Body of pancreas (tissue), 4 donors: ENCODE data around the gene ABL1. TPM values are rescaled to one million over a fixed set of nuclear protein-coding genes. Genes with fewer than 3 reads are reported as not detected.

Experiments
- ATAC-seq: fragments of 150-250 bp; one replicate; pipeline ENCODE4 v1.9.1; 2016
- DNase-seq, 4 donors: peaks; one replicate each; pipeline ENCODE4 v3.0.0-alpha.2; 2019
- H3K27ac ChIP-seq, 4 donors: fragments of 200-600 bp; sonication (generic); 1 replicate in 3 of 4; 2 replicates in 1 of 4; pipeline versions ENCODE4 v1.5.1 to v1.6.1; 2016 to 2019; ENCODE audit warnings: mild to moderate bottlenecking in 1 of 4, mixed read lengths in 1 of 4, moderate library complexity in 1 of 4
- H3K27me3 ChIP-seq, 2 donors: fragments of 200-600 bp; sonication (generic); one replicate each; pipeline ENCODE4 v1.6.0; 2016; ENCODE audit warnings: mild to moderate bottlenecking in 1 of 2
- H3K36me3 ChIP-seq, 2 donors: fragments of 200-600 bp; sonication (generic); replicated peaks in 1 of 2; 2 replicates each; pipeline ENCODE4 v1.5.1; 2016; ENCODE audit warnings: low read depth in 2 of 2; ENCODE audit not compliant: insufficient read depth in 1 of 2
- H3K4me1 ChIP-seq: fragments of 200-600 bp; sonication (generic); one replicate; pipeline ENCODE4 v1.6.0; 2016
- H3K4me3 ChIP-seq, 2 donors: fragments of 200-600 bp; sonication (generic); 1 replicate in 1 of 2; 2 replicates in 1 of 2; pipeline ENCODE4 v1.5.1; 2016 to 2019
- H3K9me3 ChIP-seq, 3 donors: fragments of 200-600 bp; sonication (generic); 1 replicate in 2 of 3; 2 replicates in 1 of 3; pipeline ENCODE4 v1.5.1; 2016
- POLR2A ChIP-seq, 3 donors: fragments of 450-650 bp; IDR thresholded peaks; one replicate each; pipeline ENCODE4 v1.6.1; 2016; ENCODE audit warnings: antibody characterized with exemption in 3 of 3, mild to moderate bottlenecking in 2 of 3
- WGBS, 2 donors: methylation state at CpG; one replicate each; pipeline ENCODE4 v1.1.5; 2017; 5-methylcytosine and 5-hydroxymethylcytosine counted together
- intact Hi-C: fragments of 100-400 bp; cut with DNase I; formaldehyde crosslinking; loops from one replicate; pipeline ENCODE4 v1.15.1; 2023
- total RNA-seq, 2 donors: library from RNA; depleted of rRNA; stranded (reverse); fragments of >200 nt; gene quantifications; one replicate each; pipeline ENCODE4 v1.1.0, GENCODE V29; 2016
- TF ChIP-seq, protein P1 (sequence below), 7 experiments: fragments of 450-650 bp in 4 of 7; fragments of 200-600 bp in 3 of 7; sonication (generic) in 3 of 7; IDR thresholded peaks; one replicate each; pipeline ENCODE4 v1.5.1; 2016 to 2019; ENCODE audit warnings: antibody characterized with exemption in 7 of 7

ABL1 gene
- total RNA-seq, 2 donors from 2014 or later: 23.3 to 29.0 TPM

DNA sequence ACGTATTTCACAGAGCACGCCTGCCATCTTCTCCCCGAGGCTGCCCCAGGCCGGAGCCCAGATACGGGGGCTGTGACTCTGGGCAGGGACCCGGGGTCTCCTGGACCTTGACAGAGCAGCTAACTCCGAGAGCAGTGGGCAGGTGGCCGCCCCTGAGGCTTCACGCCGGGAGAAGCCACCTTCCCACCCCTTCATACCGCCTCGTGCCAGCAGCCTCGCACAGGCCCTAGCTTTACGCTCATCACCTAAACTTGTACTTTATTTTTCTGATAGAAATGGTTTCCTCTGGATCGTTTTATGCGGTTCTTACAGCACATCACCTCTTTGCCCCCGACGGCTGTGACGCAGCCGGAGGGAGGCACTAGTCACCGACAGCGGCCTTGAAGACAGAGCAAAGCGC, 51.9 kb downstream of the ABL1 start:
- intact Hi-C loops: no loop called here
- DNase-seq (no peak), ATAC-seq (no peak)
- WGBS, 2 donors: 91 to 92% methylated on average over 18 to 23 of the region's 23 CpGs
- Histone ChIP-seq H3K9me3 (no peaks in the 10 kb centered on the region), H3K36me3 (peaks cover 0 to 29% of the 10 kb centered on the region in 2 donors), H3K27me3 (no peaks in the 10 kb centered on the region), H3K27ac (no peak overlapping the region), H3K4me1 (no peaks in the 10 kb centered on the region), H3K4me3 (no peak overlapping the region)
- TF ChIP-seq, protein P1, sequence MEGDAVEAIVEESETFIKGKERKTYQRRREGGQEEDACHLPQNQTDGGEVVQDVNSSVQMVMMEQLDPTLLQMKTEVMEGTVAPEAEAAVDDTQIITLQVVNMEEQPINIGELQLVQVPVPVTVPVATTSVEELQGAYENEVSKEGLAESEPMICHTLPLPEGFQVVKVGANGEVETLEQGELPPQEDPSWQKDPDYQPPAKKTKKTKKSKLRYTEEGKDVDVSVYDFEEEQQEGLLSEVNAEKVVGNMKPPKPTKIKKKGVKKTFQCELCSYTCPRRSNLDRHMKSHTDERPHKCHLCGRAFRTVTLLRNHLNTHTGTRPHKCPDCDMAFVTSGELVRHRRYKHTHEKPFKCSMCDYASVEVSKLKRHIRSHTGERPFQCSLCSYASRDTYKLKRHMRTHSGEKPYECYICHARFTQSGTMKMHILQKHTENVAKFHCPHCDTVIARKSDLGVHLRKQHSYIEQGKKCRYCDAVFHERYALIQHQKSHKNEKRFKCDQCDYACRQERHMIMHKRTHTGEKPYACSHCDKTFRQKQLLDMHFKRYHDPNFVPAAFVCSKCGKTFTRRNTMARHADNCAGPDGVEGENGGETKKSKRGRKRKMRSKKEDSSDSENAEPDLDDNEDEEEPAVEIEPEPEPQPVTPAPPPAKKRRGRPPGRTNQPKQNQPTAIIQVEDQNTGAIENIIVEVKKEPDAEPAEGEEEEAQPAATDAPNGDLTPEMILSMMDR (IDR thresholded peaks at IDR 0.05): no peak
- TF ChIP-seq POLR2A (IDR thresholded peaks at IDR 0.05): no peak

DNA sequence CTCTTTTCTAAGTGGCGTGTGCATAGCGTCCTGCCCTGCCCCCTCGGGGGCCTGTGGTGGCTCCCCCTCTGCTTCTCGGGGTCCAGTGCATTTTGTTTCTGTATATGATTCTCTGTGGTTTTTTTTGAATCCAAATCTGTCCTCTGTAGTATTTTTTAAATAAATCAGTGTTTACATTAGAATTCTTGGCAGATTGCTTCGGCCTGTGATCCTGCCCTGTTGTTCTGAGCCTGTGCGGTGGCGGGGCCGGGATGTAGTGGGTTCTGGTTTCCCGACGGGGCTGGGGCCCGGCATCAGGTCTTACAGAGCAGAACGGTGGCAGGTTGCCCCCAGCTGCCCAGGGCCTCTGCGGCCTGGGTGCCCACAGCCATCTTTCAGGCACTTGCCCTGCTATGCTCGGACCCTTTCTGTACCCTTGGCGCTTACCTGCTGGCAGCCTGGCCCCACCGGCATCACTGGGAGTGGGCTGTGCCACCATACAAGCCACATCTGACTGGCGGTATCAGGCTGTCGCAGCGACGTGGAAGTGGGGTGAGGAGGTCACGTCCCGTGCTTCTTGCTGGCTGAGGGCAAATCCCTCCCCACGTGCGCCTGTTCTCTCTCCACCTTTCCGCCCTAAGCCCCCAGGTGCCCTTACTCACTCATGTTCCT, 52.6 kb downstream of the ABL1 start:
- Histone ChIP-seq H3K27ac (no peak overlapping the region), H3K36me3 (peaks cover 0 to 26% of the 10 kb centered on the region in 2 donors), H3K4me3 (no peak overlapping the region), H3K9me3 (no peaks in the 10 kb centered on the region), H3K27me3 (no peaks in the 10 kb centered on the region), H3K4me1 (no peaks in the 10 kb centered on the region)
- TF ChIP-seq, protein P1 (IDR thresholded peaks at IDR 0.05): no peak
- TF ChIP-seq POLR2A (IDR thresholded peaks at IDR 0.05): no peak
- intact Hi-C loops: no loop called here
- ATAC-seq: peak; percentile 12
- DNase-seq: no peak
- WGBS, 2 donors: 90% methylated on average over 20 to 25 of the region's 25 CpGs

DNA sequence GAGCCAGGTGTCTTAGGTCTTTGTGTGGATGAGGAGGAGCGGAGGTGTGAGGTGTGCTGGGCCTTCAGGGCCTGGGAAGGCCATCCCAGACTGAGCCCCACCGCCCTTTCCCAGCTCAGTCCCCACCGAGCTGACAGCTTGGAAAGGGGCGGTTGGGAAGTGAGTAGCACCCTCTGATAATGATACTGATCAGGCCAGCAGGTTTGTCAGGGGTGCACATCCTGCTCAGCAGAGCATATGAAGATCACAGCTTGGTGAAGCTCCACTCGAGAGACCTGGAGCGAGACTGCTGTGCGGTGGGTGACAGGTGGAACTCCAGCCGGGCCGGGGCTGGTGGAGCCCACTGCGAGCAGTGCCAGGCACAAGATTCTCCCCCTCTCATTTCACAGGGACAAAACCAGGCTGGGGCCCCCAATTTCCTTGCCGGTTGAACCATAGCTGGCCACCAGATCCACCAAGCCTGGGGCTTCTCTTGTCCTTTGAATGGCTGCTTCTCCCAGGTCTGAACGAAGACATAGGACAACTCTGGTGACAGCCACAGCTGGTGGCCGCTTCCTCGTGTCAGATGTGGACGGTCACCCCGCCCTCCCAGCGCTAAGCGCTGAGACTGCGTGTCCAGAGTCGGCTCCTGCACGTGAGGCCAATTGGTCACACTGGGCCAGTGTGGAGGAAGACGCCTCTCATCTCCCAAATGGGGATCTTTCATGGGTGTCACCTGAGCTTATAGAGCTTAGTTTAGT, 53.3 kb downstream of the ABL1 start:
- TF ChIP-seq, protein P1 (IDR thresholded peaks at IDR 0.05): no peak
- TF ChIP-seq POLR2A (IDR thresholded peaks at IDR 0.05): no peak
- Histone ChIP-seq H3K4me1 (no peaks in the 10 kb centered on the region), H3K4me3 (no peak overlapping the region), H3K27me3 (no peaks in the 10 kb centered on the region), H3K27ac (no peak overlapping the region), H3K36me3 (peaks cover 0 to 22% of the 10 kb centered on the region in 2 donors), H3K9me3 (no peaks in the 10 kb centered on the region)
- intact Hi-C loops: no loop called here
- ATAC-seq (no peak), DNase-seq (no peak)
- WGBS, 2 donors: 95% methylated on average over 8 to 22 of the region's 22 CpGs

DNA sequence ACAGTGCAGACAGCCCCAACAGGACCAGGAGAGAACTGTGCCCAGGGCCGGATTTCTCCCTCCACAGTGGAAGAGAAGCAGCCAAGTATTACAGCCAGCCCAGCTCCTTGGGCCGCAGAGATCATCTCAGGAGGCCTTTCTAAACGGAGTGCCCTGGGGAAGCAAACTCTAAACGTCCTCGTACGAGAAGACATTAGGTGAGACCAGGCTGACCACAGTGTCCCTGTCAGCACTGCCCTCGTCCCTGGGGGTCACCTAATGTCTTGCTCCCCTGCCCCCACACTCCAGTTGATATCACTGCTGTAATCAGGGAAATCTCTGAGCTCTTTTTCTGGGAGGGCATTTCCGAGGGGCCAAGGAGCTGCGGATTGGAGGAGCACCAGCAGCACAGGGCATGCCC, 55.1 kb downstream of the ABL1 start:
- Histone ChIP-seq H3K4me3 (no peak overlapping the region), H3K4me1 (no peaks in the 10 kb centered on the region), H3K36me3 (peaks cover 0 to 9% of the 10 kb centered on the region in 2 donors), H3K27ac (no peak overlapping the region), H3K9me3 (no peaks in the 10 kb centered on the region), H3K27me3 (no peaks in the 10 kb centered on the region)
- WGBS, 2 donors: 91 to 92% methylated on average over 9 of the region's 9 CpGs
- no peak for DNase-seq
- intact Hi-C loops: no loop called here
- TF ChIP-seq, protein P1 (IDR thresholded peaks at IDR 0.05): no peak
- no peak for TF ChIP-seq POLR2A (IDR thresholded peaks at IDR 0.05)
- no peak for ATAC-seq
